ENCODE results near the gene PDE4B.

GRCh38 chr1:66399888-66400529 lies 607.3 kb downstream of the PDE4B start:
- TF ChIP-seq, protein P1, sequence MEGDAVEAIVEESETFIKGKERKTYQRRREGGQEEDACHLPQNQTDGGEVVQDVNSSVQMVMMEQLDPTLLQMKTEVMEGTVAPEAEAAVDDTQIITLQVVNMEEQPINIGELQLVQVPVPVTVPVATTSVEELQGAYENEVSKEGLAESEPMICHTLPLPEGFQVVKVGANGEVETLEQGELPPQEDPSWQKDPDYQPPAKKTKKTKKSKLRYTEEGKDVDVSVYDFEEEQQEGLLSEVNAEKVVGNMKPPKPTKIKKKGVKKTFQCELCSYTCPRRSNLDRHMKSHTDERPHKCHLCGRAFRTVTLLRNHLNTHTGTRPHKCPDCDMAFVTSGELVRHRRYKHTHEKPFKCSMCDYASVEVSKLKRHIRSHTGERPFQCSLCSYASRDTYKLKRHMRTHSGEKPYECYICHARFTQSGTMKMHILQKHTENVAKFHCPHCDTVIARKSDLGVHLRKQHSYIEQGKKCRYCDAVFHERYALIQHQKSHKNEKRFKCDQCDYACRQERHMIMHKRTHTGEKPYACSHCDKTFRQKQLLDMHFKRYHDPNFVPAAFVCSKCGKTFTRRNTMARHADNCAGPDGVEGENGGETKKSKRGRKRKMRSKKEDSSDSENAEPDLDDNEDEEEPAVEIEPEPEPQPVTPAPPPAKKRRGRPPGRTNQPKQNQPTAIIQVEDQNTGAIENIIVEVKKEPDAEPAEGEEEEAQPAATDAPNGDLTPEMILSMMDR (IDR thresholded peaks at IDR 0.05): no peak
- TF ChIP-seq EZH2phosphoT487 (IDR thresholded peaks at IDR 0.05): no peak
